Stimulated activated CD8-positive, alpha-beta memory T cell treated with anti-CD3 and anti-CD28 coated beads, Interleukin-7, amount 100 ng/mL, for 24 hours (primary cell): ENCODE measurements around the gene BCL2L2.
"Not testable (repeated sequence)": the region's sequence is repeated elsewhere in the genome, so short reads cannot be mapped to it uniquely, and the experiment has no call there.

Source experiments
- DNase-seq: peaks from one replicate; pipeline ENCODE4 v3.0.0-alpha.2; 2020; ENCODE audit warnings: low read depth

Gene BCL2L2, protein sequence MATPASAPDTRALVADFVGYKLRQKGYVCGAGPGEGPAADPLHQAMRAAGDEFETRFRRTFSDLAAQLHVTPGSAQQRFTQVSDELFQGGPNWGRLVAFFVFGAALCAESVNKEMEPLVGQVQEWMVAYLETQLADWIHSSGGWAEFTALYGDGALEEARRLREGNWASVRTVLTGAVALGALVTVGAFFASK

DNA sequence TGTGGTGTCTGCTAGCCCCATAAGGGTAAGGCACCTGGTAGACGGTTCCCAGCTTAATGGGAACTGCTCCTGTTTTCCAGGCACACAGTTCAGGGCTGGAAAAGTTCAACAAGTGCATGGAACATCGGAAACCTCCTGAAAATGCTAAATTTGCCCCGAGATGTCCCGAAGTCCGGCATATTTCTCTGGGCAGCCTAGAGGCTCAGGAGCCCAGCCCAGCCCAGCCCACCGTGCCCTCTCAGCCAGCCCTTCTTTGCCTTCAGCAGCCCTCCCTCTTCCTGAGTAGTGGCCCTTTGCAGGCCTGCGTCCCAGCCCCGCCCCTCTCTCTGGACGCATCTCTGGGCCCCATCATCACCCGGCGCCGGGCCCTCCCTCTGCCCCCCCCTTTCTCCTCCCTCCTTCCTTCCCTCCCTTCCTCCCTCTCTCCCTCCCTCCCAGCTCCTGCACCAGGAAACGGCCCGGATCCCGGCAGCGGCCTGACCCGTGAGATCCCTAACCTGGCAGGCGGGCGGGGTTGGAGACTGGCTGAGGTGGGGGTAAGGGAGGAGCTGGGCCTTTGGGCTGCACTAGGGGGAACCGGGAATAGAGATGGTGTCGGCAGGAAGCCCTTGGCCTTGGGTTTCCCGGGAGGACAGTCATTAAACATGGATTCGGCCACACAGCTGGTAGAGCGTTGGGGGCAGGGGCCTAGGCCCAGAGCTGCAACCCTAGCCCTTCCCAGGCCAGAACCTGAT is at the start of gene BCL2L2:
BCL2L2 (plus strand) TSS at position 422 of the 734 bp plus-strand sequence. CDS start 935 bp downstream, outside the sequence.
- no peak for DNase-seq

DNA sequence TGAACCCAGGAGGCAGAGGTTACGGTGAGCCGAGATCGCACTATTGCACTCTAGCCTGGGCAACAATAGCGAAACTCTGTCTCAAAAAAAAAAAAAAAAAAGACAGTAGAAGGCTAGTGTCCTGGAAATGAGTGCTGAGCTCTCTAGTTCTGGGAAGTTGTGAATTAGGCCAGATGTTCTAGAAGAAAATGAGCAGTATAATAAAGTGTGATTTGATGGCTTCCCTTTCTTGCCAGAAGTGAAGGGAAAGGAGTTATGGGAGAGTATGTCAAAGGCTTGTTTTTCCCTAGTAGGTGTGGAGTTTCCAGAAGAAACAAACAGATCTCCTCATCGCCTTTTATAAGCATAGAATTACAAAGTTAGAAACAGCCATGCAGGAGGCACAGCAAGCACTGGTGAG is 48.4 kb upstream of the BCL2L2 start:
- DNase-seq, result no peak

DNA sequence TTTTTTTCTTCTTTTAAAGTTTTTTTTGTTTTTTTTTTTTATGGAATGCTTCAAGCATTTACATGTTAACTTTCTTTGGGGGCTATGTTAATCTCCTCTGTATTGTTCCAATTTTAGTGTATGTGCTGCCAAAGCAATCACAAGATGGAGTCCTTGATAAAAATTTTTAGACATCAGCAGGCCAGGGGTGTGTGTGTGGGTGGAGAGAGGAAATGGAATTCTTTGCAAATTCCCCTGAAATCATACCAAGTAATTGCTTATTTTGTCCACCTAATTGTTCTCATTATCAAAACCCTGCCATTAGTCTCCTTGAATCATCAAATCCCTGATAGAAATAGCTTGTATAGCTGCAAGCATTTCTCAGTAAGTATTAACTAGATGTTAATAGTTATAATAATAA is 47.2 kb upstream of the BCL2L2 start:
- DNase-seq, result no peak

DNA sequence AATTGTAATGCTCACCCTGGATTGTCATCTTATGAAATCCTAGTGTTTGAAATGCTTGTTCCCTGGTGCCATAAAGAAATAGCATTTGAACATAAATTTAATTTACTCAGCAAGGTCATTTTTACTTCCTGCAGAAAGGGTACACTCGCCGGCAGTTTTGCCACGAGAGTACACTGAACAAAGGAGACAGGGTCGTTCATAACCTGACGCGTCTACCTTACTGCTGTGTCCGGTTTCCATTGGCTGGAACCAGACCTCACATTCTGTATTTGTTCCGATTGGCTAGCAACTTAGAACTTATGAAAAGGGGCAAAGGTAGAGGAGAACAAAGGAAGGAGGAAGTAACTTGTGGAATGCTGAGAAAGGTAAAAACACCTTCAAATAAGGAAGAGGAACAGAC is 45.8 kb upstream of the BCL2L2 start:
- not testable (repeated sequence) for DNase-seq

DNA sequence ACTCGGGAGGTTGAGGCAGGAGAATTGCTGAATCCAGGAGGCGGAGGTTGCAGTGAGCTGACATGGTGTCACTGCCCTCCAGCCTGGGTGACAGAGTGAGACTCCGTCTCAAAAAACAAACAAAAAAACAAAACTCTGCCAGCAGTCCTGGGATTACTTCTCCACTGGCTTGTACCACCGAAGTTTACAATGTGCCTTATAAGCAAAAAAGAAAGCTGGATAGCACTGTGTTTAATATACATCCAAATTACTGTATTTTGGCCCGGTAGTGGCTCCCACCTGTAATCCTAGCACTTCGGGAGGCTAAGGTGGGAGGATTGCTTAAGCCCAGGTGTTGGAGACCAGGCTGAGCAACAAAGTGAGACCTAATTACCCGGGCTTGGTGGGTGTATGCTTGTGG is 37.4 kb upstream of the BCL2L2 start:
- DNase-seq, result no peak

DNA sequence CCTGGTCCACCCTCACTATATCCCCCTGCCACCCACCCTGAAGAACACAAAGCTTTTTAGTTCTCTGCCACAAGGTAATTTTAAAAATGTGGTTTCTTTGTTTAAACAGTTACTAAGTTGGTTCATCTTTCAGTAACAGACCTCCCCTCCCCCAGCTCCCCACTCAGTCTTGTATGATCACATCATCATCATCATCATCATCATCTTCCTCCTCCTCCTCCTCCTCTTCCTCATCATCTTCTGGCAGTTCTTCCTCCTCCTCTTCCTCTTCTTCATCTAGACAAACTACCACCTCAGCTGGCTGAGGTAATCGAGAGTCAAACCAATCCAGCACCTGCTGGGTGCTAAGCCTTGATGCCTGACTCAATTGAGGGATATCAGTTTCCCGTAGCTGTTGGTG is 31.2 kb upstream of the BCL2L2 start:
- DNase-seq, result no peak

DNA sequence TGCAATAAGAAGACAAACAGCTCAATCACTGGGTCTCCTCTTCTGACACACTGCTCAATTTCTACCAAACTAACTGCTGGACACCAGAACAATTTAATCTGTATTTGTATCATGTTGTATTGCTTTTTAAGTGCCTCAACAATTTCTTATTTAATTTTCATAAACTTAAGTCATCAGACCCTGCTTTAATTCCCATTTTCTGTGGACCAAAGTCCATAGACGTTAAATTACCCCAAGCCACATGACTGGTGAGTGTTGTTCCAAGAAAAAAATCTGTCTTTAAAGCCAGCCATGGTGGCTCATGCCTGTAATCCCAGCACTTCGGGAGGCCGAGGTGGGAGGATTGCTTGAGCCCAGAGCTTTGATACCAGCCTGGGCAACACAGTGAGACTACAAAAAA is 29.4 kb upstream of the BCL2L2 start:
- no peak for DNase-seq

DNA sequence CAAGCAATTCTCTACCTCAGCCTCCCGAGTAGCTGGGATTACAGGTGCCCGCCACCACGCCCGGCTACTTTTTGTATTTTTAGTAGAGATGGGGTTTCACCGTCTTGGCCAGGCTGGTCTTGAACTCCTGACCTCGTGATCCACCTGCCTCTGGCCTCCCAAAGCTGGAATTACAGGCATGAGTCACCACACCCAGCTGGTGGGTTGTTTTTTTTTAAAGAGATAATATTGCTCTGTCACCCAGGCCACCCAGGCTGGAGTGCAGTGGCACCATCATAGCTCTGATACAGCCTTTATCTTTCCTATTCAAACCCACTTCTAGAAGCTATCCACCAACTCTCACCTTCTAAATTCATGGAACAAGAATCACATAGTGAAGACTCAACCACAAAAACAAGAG is 28.7 kb upstream of the BCL2L2 start:
- not testable (repeated sequence) for DNase-seq

DNA sequence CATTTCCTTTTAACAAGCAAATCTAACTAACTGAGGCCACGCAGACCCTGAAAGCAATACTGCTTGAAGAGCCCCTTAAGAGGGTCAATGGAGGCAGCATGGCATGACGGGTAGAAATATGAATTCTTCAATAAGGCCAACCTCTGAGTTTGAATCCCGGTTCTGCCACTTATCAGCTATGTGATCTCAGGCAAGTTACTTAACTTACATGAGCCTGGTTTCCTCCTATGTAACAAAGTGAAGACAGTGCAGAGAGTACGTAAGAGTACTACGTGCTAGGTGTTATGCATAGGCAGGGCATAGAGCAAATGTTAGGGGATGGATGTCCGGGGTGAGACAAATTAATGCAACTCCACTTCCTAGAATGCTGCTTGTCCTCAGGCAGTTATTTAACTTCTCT is 25.4 kb upstream of the BCL2L2 start:
- DNase-seq, result no peak

DNA sequence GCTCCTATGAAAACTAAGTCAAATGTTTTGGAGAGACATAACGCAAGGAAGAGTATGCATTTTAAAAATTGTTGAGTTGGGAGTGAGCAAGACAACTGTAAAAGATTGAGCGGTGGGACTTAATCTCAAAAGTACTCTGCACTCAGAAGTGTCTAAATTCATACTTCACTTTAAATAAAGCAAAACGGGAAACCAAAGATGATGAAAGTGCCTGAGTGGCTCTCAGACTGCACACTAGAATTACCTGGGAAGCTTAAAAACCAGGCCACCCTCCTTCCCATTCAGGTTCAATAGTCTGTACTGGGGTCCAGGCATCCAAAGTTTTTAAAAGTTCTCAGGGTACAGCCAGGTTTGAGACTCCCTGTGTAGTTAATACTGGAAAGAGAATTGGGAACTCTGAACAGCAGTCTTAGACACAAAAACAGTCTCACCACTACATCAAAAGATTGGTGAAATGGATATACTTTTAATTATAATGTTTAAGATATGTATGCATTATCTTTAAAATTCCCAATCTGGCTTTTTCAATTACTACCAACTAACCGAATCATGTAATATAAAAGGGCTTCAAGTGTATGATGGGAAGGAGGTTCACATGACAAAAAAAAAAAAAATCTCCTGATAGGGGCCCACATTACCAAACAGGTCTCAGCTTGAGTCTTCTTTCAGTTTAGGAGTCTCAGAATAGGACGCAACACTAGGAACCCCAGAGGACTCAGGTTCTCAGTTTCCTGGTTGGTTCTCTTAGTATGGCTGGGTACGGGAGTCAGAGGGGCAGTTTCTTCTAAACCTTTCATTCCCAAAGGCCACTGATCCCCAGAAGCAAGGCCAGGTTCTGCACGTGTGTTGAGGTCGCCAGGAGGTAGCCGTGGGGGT is 21.7 kb upstream of the BCL2L2 start:
- no peak for DNase-seq

DNA sequence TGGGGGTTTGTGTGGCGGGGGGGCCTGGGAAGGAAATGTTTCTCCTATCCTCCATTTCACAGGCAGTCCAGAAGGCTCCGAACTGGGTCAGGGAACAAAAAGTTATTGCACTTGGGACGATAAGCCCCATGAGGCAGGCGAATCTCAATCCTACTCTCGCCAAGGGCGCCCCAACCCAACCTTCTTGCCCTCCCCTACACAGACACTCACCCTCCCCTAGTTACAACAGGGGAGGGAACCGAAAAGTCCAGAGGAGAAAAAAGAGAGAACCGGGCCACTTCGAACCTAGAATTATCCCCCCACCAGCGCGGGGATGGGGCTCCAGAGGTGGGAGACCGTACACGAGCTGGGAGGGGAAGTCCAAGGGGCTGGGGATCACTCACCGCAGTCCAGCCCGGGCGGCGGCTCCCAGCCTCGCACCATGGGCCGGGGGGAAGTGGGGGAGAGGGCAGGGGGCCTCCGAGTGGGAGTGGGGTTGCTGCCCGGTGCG is 21.1 kb upstream of the BCL2L2 start:
- DNase-seq, result no peak

DNA sequence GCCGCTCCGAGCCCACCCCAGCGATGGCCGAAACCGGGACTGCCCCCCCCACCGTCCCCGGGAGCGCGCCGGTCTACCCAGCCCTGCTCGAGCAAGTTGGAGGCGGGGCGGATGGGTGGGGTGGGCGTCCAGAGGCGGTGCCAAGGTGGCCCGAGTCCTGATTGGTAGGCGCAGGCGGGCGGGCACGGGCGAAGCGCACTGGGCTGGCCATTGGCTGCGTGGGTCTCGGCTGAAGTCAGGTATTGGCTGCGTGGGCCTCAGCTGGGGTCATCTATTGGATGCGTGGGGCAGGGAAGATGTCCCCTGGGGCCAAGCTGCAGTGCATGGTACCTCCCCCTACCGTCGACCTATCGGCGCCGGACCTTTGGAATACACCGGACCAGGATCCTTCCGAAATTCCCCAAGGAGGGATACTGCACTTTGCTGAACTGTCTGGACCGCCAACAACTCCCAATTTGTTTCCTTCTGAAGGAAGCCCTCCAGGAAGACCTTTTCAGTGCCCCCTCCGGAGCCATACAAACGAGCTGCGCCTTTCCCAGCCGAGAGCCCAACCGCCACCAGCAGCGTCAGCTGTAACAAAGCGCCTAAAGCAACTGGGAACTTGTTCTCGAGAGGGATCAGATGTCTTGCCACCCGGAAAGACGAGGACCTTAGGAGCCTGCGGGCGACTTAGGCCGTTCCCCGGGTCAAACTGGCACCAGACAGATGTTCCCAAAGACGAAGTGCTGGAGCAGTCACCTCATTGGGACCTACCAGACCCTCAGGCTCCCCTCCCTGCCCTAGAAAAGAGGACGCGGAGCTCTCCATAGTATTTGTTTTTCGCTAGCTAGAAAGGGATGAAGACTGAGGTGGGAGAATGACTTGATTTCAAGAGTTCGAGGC is 20.4 kb upstream of the BCL2L2 start, which contains the start of gene HOMEZ:
HOMEZ (minus strand) TSS at position 113 of the 882 bp plus-strand sequence. CDS start 180 bp downstream, outside the sequence.
- peak; percentile 99 for DNase-seq

DNA sequence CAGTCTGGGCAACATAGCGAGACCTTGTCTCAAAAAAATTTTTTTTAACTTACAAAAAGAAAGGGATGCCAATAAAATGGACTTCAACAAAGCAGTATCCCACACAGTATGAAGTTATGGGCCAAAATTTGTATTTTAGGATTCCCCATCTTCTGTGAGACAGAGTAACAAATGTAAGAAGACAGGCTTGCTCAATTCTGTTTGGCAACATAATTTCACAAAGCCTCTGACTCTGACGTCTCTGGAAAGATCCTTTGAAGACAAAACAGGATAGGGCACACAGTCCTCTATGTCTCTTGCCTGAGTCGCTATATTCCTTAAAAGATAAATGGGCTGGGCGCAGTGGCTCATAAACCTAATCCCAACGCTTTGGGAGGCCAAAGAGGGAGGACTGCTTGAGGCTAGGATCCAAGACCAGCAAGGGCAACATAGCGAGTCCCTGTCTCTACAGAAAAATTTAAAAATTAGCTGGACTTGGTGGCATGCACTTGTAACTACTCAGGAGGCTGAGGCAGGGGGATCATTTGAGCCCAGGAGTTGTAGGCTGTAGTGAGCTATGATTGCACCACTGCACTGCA is 19.6 kb upstream of the BCL2L2 start:
- no peak for DNase-seq

DNA sequence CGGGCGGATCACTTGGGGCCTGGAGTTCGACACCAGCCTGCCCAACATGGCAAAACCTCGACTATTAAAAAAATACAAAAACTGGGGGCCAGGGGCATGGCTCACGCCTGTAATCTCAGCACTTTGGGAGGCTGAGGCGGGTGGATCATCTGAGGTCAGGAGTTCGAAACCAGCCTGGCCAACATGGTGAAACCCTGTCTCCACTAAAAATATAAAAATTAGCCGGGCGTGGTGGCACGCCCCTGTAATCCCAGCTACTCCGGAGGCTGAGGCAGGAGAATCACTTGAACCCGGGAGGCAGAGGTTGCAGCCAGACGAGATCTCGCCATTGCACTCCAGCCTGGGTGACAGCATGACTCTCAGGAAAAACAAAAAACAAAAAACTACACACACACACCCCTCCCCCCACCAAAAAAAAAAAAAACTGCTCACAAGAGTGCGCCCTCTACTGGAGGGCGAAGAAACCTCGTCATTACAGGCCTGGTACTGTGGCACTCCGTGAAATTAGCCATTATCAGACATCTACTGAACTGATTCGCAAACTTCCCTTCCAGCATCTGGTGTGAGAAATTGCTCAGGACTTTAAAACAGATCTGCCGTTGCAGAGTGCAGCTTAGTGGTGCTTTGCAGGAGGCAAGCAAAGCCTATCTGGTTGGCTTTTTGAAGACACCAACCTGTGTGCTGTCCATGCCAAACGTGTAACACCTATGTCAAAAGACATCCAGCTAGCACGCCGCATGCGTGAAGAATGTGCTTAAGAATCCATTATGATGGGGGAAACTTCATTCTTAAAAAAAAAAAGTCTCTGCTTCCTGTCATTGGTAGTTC is 11.7 kb upstream of the BCL2L2 start:
- no peak for DNase-seq

DNA sequence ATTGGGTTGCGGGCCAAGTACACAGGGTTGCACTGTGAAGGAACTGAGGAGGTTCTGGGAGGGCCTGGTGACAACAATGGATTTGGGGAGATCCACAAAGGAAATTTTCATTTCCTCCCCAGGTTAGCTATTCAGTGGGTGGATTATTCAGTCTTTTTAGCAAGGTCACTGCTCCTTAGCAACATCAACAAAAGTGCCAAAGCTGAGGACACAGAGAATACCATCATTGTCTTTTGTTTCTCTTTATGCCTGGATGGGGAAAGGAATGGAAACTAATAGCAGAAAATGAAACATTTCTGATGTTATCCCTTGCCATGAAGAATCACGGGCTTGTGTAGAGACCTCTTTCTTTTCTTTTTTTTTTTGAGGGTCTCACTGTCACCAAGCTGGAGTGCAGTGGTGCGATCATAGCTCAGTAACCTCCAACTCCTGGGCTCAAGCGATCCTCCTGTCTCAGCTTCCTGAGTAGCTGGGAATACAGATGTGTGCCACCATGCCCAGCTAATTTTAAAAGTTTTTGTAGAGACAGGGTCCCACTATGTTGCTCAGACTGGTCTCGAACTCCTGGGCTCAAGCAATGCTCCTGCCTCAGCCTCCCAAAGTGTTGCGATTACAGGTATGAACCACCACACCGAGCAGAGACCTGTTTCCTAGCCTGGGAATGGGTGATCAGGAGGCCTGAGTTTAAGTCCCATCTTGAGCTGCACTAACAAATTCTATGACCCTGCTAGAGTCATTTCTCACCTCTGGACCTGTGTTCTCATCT is 10.4 kb upstream of the BCL2L2 start:
- DNase-seq, result no peak

DNA sequence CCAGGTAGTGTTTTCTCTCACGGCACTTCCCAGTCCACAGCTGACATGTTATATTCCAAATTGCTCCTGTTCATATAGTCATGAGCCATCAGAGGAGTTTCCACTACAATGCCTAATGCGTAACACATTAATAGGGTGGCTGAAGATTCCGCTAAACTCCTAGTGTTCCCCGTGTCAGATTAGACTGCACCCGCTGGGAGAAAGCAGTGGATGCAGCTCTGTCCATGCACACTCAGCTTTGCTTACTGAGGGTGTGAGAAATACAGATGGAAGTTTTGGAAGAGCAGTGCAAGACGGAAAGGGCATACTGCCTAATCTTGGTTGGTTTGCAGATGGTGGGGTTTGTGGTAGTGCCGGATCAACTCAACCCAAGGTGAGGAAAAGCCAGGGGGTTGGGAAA is 9.5 kb upstream of the BCL2L2 start:
- DNase-seq, result no peak

DNA sequence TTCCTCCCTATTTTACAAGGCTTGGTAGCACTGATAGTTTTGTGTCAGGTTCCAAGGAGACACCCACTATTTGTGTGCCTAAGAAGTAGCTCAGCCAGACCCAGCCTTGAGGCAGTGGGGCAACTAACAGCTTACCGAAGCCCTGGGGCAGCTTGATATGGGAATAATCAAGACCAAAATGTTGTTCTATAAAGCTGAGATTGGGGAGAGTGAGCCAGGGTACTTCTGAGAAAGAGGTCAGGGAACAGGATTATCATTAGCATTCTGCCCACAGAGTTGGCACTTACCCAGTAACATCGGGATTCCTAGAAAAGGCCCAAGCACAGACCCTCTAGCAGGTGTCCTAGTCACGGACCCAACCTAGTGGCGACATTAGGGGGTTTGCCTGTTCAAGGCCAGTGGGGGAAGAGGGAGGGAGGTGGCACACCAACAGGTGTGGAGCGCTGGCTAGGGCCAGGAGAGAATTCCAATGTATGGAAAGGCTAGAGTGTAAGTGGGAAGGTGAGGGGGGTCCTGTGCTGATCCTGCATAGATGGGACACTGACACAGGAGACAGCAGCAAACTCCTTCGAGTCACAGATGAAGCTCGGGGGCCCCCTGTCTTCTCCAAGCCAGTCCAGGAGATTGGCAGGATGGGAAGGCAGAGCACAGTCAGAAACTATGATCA is 8.9 kb upstream of the BCL2L2 start:
- DNase-seq, result no peak

DNA sequence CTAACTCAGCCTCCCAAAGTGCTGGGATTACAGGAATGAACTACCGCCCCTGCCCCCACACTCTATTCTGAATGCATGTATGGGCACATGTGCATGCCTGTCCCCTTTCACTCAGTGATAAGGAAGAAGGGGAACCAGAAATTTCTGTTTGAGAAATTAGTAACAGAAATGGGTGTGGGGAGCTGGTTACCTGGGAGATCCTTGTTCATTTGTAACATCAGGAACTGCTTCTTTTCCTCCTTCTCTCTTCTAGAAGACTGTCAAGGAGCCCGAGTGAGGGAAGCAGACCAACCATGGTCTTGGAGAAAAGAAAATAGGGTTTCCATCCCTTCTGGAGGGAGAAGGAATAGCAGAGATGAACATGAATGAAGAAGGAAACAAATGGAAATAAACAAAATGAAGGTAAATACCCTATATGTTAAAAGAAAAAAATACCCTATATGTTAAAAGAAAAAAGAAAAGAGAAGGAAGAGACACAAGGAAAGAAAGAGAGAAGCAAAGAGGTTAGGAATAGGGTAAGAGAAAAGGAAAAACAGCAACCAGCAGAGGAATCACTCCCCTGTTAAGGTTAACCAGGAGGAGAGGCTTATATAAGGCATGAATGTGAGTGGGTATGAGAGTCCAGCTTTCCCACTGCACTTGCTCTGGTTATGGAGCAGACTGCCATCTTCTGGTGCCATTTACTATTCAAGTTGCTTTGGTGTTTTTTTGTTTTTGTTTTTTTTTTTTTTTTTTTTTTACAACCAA is 7.2 kb upstream of the BCL2L2 start:
- no peak for DNase-seq
